ENCODE measurements around the gene LGR6.

DNA sequence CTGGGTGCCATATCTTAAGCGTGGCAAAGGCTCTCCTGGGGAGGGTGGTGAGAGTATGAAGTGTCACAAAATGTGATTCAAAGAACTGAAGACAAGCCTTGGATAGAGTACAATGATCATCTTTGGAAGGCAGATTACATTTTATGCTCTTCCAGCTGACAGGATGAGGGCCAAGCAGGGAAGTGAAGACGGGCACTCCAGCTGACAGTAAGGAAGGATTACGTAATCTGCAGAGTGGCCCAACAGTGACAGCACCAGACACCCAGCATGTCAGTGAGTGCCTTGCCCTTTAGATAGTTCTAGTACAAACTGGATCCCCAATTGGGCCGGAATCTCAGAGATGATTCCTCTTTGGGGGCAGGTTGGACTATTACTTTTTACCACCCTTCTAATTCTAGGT, 95.4 kb downstream of the LGR6 start:
- TF ChIP-seq POLR2AphosphoS2 (IDR thresholded peaks at IDR 0.05; ENCODE audit: low read depth, low read length) (no peak), KDM1A (IDR thresholded peaks at IDR 0.05; ENCODE audit: borderline replicate concordance) (no peak), POLR2AphosphoS5 (IDR thresholded peaks at IDR 0.05; ENCODE audit: low read length) (no peak), CHD1 (IDR thresholded peaks at IDR 0.05; ENCODE audit: low read depth, low read length) (no peak), POLR2A (IDR thresholded peaks at IDR 0.05; ENCODE audit: low read depth, low read length) (no peak), RAD21 (IDR thresholded peaks at IDR 0.05; ENCODE audit: insufficient read depth, low read depth, low read length) (no peak), EZH2 (IDR thresholded peaks at IDR 0.05; ENCODE audit: borderline replicate concordance, control insufficient read depth, low read depth, low read length) (no peak), CBFB (IDR thresholded peaks at IDR 0.05; ENCODE audit: low read depth) (no peak), SMAD1 (IDR thresholded peaks at IDR 0.05; ENCODE audit: low read depth, partially characterized antibody) (no peak), NFIC (IDR thresholded peaks at IDR 0.05; ENCODE audit: low read depth, low read length) (no peak), MXI1 (IDR thresholded peaks at IDR 0.05; ENCODE audit: low read depth, low read length) (no peak)
- TF ChIP-seq, protein P1, sequence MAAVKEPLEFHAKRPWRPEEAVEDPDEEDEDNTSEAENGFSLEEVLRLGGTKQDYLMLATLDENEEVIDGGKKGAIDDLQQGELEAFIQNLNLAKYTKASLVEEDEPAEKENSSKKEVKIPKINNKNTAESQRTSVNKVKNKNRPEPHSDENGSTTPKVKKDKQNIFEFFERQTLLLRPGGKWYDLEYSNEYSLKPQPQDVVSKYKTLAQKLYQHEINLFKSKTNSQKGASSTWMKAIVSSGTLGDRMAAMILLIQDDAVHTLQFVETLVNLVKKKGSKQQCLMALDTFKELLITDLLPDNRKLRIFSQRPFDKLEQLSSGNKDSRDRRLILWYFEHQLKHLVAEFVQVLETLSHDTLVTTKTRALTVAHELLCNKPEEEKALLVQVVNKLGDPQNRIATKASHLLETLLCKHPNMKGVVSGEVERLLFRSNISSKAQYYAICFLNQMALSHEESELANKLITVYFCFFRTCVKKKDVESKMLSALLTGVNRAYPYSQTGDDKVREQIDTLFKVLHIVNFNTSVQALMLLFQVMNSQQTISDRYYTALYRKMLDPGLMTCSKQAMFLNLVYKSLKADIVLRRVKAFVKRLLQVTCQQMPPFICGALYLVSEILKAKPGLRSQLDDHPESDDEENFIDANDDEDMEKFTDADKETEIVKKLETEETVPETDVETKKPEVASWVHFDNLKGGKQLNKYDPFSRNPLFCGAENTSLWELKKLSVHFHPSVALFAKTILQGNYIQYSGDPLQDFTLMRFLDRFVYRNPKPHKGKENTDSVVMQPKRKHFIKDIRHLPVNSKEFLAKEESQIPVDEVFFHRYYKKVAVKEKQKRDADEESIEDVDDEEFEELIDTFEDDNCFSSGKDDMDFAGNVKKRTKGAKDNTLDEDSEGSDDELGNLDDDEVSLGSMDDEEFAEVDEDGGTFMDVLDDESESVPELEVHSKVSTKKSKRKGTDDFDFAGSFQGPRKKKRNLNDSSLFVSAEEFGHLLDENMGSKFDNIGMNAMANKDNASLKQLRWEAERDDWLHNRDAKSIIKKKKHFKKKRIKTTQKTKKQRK (IDR thresholded peaks at IDR 0.05; ENCODE audit: low read depth, low read length) = no peak
- TF ChIP-seq, protein P2, sequence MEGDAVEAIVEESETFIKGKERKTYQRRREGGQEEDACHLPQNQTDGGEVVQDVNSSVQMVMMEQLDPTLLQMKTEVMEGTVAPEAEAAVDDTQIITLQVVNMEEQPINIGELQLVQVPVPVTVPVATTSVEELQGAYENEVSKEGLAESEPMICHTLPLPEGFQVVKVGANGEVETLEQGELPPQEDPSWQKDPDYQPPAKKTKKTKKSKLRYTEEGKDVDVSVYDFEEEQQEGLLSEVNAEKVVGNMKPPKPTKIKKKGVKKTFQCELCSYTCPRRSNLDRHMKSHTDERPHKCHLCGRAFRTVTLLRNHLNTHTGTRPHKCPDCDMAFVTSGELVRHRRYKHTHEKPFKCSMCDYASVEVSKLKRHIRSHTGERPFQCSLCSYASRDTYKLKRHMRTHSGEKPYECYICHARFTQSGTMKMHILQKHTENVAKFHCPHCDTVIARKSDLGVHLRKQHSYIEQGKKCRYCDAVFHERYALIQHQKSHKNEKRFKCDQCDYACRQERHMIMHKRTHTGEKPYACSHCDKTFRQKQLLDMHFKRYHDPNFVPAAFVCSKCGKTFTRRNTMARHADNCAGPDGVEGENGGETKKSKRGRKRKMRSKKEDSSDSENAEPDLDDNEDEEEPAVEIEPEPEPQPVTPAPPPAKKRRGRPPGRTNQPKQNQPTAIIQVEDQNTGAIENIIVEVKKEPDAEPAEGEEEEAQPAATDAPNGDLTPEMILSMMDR (IDR thresholded peaks at IDR 0.05 in 2 of 3, conservative IDR thresholded peaks at IDR 0.05 in 1 of 3; ENCODE audit: control insufficient read depth in 2 of 3, extremely low read depth in 1 of 3, insufficient read depth in 1 of 3, low read depth in 3 of 3, low read length in 3 of 3) = no peak
- TF ChIP-seq, protein P3, sequence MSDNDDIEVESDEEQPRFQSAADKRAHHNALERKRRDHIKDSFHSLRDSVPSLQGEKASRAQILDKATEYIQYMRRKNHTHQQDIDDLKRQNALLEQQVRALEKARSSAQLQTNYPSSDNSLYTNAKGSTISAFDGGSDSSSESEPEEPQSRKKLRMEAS (IDR thresholded peaks at IDR 0.05; ENCODE audit: low read depth, low read length) = no peak
